PFSK-1 (cell line): Measurements from ENCODE around the gene SCN1B.
A peak's percentile ranks its signal among the peaks of the same experiment; 100 is the strongest.

ENCODE experiments used
- POLR2AphosphoS5 ChIP-seq: IDR thresholded peaks from 2 replicates; pipeline ENCODE4 v1.6.1; 2012; ENCODE audit warnings: low read depth, mild to moderate bottlenecking, control low read depth, low read length, moderate library complexity
- REST ChIP-seq, 2 experiments: IDR thresholded peaks; 2 replicates each; pipeline versions ENCODE4 v1.6.1 to v1.8.0; 2011 to 2012; ENCODE audit warnings: low read depth in 2 of 2, low read length in 2 of 2, control low read depth in 1 of 2, inconsistent platforms in 1 of 2, mild to moderate bottlenecking in 1 of 2, moderate library complexity in 1 of 2; ENCODE audit not compliant: insufficient read depth in 1 of 2
- SIN3A ChIP-seq: IDR thresholded peaks from 2 replicates; pipeline ENCODE4 v1.6.1; 2012; ENCODE audit warnings: mild to moderate bottlenecking, low read length, moderate library complexity, borderline replicate concordance; ENCODE audit not compliant: insufficient read depth
- TAF1 ChIP-seq: IDR thresholded peaks from 2 replicates; pipeline ENCODE4 v1.6.1; 2012; ENCODE audit warnings: low read length, control low read depth, borderline replicate concordance; ENCODE audit not compliant: insufficient read depth

DNA sequence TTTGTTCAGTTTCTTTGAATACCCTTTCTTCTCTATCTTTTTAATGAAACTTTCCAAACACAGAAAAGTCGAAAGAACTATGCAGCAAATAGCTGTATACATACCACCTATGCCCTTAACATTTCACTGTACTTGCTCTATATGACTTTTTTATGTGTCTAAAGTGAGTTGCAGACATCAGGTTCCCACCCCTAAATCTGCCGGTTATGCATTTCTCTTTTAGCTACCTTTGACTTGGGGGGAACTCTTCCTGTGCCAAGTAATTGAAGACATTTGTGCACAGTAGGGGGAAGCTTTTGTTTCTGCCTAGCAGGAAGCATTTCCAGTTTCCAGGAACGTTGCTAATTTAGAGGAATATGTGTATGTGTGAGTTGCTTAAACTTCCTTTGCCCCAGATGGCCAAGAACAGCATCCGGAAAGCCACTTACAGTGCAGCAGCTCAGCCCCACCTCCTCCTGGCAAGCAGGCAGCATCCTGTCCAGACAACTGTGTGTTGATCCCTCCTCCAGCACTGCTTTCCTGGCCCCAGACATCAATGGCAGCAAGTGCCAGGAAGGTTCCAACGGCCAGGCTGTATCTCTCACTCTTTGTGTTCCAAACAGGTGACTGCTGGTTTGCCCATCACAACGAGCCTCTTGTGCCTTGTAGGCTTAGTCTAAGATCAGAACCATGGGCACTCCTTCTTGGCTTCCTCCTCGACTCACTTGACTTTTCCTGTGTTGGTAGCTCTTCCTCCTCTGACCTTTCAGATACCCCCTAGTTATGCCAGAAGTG lies 44.8 kb upstream of the SCN1B start:
- TF ChIP-seq POLR2AphosphoS5, result no peak
- no peak for TF ChIP-seq TAF1
- TF ChIP-seq SIN3A, result 0 out of 2 replicates have a peak, but pooled peaks have one; percentile 30
- TF ChIP-seq REST (IDR thresholded peaks at IDR 0.05; ENCODE audit: insufficient read depth in 1 of 2, low read depth in 2 of 2, low read length in 2 of 2), result peak in 1 of 2 experiments; percentile 64; a peak in 1 of 4 replicates
